Measurements from ENCODE around the gene SDK1.

DNA sequence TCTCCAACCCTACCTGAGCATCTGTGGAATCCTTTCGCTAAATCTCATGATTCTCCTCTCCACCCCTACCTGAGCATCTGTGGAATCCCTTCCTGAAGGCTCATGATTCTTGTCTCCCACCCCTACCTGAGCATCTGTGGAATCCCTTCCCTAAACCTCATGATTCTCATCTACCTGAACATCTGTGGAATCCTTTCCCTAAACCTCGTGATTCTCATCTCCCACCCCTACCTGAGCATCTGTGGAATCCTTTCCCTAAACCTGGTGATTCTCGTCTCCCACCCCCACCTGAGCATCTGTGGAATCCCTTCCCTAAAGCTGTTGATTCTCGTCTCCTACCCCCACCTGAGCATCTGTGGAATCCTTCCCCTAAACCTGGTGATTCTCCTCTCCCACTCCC, 342.0 kb downstream of the SDK1 start:
- TF ChIP-seq CTCF (IDR thresholded peaks at IDR 0.05) (no peak), POLR2A (IDR thresholded peaks at IDR 0.05) (no peak)
